ENCODE data around the gene ZFP36L2.
A peak's percentile ranks its signal among the peaks of the same experiment; 100 is the strongest.

The ZFP36L2 gene

GRCh38 chr2:43226558-43226954, at the start of gene ZFP36L2:
Gene ZFP36L2 (minus strand): TSS chr2:43226606. CDS start chr2:43226315, 291 bp downstream.
- peak; percentile 92 to 93 for DNase-seq (ENCODE audit: low read depth in 2 of 2)

DNA sequence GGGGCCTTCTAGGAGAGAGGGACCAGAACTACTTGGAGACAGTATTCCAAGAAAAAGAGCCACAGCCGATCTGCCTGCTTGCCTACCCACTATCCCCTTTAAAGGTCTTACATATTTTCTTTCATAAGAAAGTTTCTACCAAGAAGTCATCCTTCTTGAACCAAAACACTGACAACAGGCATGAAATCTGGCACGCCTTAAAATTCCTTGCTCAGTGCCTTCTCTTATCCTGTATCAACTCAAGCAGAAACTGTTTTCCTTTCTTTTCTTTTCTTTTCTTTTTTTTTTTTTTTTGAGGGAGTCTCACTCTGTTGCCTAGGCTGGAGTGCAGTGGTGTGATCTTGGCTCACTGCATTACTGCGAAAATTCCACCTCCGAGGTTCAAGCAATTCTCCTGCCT, 48.3 kb upstream of the ZFP36L2 start:
- DNase-seq (ENCODE audit: low read depth in 2 of 2): no peak

- DNase-seq (ENCODE audit: low read depth in 2 of 2): no peak
These were observed 47.6 kb upstream of the ZFP36L2 start for GRCh38 chr2:43274055-43274454.

- DNase-seq (ENCODE audit: low read depth in 2 of 2): no peak
These were observed 47.1 kb upstream of the ZFP36L2 start for GRCh38 chr2:43273529-43273928.

- no peak for DNase-seq (ENCODE audit: low read depth in 2 of 2)
These were observed 44.7 kb upstream of the ZFP36L2 start for GRCh38 chr2:43270930-43271615.

- DNase-seq (ENCODE audit: low read depth in 2 of 2): no peak
These were observed 44.1 kb upstream of the ZFP36L2 start for GRCh38 chr2:43270461-43270860.

GRCh38 chr2:43269706-43270105, 43.3 kb upstream of the ZFP36L2 start:
- DNase-seq (ENCODE audit: low read depth in 2 of 2): no peak

- DNase-seq (ENCODE audit: low read depth in 2 of 2): no peak
These were observed 42.7 kb upstream of the ZFP36L2 start for GRCh38 chr2:43269074-43269572.

DNA sequence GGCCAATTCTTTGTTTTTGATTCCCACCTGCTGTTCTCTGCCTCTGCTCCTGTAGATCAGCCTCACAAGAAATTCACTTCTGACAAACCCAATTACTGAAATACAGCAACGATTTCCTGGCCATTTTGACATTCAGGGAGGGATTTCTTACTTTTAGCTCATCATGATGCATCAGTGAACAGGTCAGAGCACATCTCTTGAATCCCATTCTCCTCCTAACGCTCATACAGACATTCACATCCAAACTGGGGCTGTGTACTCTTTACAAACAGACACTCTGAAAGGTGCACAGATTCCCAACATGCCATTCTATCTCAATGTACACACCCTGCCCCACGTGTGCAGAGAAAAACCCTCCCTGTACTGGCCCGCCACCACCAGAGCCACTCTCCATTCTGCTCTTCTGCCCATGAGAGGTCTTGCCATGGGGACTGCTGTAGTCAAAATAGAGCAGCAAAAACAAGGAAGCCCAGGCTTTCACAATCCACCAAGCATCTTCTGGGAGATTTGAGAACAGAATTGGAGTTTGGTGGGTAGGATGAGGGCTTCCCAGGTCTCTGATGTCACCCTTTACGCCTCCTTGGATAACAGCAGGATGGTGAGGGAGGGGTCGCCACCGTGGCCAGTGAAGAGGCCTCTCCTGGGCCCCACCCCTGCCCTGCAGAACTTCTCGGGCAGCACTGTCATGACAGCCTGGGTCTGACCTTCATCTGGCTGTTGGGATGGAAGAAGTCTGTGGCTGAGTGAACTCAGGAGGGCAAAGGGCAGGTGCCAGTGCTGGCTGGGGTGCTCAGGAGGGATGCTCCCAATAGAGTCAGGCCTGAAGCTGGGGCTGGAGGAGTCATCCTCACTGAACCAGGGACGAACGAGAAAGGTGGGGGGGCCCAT, 41.9 kb upstream of the ZFP36L2 start:
- no peak for DNase-seq (ENCODE audit: low read depth in 2 of 2)

DNA sequence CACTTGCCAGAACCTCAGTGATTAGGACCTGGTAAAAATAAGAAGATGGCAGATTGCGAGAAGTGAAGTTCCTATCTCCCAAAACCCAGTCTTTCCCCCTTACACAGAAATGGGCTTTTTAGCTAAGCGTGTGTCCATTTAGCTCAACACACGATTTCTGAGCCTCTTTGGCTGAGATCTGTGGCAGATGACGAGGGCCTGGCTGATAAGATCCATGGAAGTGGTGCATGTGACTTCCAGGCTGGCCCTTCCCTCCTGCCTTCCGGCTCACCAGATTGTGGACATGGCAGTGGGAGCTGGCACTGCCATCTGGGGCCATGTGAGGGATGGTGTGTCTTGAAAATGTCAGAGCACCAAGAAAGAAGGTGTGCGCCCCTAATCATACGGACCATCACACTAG, 41.0 kb upstream of the ZFP36L2 start:
- no peak for DNase-seq (ENCODE audit: low read depth in 2 of 2)

GRCh38 chr2:43266711-43267111, 40.3 kb upstream of the ZFP36L2 start:
- DNase-seq (ENCODE audit: low read depth in 2 of 2): no peak

- no peak for DNase-seq (ENCODE audit: low read depth in 2 of 2)
These were observed 39.0 kb upstream of the ZFP36L2 start for GRCh38 chr2:43265421-43265820.

DNA sequence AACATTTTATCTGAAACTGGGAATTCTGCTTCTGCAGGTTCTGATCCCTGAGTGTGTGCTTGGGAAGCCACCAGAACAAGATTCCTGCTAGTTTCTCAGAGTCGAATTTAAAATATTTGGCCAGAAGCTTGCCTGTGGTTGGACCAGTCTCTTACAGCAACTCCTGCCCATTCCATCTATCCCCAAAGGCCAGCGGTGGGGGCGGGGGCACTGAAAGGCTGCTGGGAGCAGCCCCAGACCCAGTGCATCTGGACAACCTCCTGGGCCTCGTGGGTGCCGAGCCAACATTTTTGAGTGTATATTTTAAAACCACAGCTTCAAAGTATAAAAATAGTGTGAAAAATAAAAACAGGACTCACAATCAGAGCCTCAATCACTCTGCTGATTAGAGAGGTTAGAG, 38.6 kb upstream of the ZFP36L2 start:
- no peak for DNase-seq (ENCODE audit: low read depth in 2 of 2)

- DNase-seq (ENCODE audit: low read depth in 2 of 2): no peak
These were observed 36.5 kb upstream of the ZFP36L2 start for GRCh38 chr2:43262951-43263350.

DNA sequence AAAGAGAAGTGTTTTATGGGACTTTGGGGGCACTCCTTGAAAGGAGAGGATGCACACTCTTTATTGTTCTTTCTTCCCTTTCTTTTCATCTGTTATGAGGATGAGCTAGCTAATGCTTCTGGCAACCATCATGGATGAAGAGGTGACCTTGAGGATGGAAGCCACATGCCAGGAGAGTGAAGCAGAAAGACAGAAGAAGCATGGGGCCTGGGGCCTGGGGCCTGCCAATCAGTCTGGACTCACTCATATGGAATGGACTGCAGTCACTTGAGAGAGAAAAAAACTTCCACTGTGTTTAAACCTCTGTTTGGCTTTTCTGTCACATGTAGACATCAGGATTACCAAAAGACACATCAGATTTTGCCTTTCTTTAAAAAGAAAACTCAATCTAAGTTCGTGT, 35.8 kb upstream of the ZFP36L2 start:
- no peak for DNase-seq (ENCODE audit: low read depth in 2 of 2)

- no peak for DNase-seq (ENCODE audit: low read depth in 2 of 2)
These were observed 33.1 kb upstream of the ZFP36L2 start for GRCh38 chr2:43259512-43259911.

DNA sequence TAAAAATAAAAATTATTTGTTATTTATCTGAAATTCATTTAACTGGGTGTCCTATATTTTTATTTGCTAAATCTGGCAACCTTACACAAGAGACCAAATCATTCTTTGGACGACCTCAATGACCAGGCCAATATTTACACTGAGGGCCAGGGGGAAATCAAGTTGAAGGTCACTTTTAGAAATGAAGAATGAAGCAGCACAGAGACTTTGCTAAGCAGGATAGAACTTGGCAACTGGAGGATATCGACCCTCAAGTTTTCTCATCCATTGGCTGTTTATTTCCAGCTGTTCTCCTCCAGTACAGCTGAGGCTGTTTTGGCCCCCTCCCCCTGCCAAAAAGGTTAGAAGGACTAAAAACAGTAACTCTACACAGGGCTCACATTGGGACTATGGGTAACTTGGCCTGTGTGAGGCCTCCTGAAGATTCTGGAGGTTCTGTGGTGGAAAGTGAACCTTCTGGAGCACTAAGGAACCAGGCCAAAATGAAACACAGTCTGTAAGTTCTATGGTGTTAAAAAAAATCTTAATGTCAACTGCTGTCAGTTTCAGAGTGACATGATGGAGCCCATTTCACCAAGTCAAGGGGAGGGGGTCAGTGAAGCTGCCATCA, 32.2 kb upstream of the ZFP36L2 start:
- DNase-seq (ENCODE audit: low read depth in 2 of 2): no peak

DNA sequence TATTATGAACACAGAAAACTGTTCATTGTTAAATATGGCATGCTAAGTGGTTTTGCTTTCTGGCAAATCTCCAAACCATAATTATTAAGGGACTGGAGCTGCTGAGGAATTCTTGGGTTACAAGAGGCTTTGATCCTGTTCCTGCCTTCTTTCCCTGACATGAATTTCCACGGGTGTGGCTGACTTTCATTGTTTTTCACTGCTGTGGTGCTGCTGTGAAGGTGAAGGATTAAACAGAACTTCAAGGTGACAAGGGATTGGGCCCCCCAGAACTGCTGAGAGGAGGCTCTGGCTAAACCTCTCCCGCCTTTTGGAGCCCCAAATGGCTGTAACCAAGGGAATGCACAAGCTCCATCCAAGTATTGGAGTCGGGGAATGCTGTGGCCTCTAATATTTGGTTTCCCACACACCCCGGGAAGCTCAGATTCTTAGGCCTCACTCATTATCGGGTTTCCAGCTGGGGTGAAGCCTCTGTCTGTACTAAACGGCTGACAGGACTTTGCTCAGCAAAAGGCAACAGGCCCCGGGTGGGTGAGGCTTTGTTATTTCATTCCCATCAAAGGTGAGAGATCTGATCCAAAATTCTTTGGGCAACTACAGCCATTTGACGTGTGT, 29.0 kb upstream of the ZFP36L2 start:
- no peak for DNase-seq (ENCODE audit: low read depth in 2 of 2)

- no peak for DNase-seq (ENCODE audit: low read depth in 2 of 2)
These were observed 27.9 kb upstream of the ZFP36L2 start for GRCh38 chr2:43254331-43254730.

GRCh38 chr2:43251171-43251731, 24.8 kb upstream of the ZFP36L2 start:
- no peak for DNase-seq (ENCODE audit: low read depth in 2 of 2)

GRCh38 chr2:43250015-43250414, 23.6 kb upstream of the ZFP36L2 start:
- no peak for DNase-seq (ENCODE audit: low read depth in 2 of 2)

GRCh38 chr2:43248621-43249020, 22.2 kb upstream of the ZFP36L2 start:
- no peak for DNase-seq (ENCODE audit: low read depth in 2 of 2)
